Activated CD4-positive, alpha-beta T cell treated with anti-CD3 and anti-CD28 coated beads for 48 hours (primary cell): ENCODE results near the gene DCTN4.
"Not testable (repeated sequence)": the region's sequence is repeated elsewhere in the genome, so short reads cannot be mapped to it uniquely, and the experiment has no call there.

Source experiments
- DNase-seq: peaks from one replicate; pipeline ENCODE4 v3.0.0-alpha.2; 2020

DCTN4 gene

GRCh38 chr5:150778088-150778516, 19.3 kb upstream of the DCTN4 start:
- DNase-seq = no peak

DNA sequence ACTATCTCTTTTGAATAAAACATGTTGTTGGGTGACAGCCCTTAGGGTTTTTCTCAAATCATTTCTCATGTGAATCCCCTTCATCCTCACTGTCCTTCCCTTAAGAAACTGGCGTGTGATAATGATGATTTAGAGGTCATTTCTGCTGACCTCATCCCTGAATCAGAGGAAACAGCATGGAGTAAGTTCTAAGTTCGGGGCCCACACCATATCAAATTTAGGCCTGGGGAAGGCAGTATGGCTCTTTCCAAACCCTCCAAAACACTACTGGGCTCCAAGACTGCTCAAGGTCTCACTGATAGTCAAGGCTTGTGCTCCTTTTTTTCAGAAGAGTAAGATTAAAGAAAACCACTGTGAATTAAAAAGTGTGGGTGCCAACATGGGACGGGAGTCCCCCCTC, 18.9 kb upstream of the DCTN4 start:
- DNase-seq = no peak

- DNase-seq = no peak
Observed at GRCh38 chr5:150774145-150774544, 15.3 kb upstream of the DCTN4 start.

DNA sequence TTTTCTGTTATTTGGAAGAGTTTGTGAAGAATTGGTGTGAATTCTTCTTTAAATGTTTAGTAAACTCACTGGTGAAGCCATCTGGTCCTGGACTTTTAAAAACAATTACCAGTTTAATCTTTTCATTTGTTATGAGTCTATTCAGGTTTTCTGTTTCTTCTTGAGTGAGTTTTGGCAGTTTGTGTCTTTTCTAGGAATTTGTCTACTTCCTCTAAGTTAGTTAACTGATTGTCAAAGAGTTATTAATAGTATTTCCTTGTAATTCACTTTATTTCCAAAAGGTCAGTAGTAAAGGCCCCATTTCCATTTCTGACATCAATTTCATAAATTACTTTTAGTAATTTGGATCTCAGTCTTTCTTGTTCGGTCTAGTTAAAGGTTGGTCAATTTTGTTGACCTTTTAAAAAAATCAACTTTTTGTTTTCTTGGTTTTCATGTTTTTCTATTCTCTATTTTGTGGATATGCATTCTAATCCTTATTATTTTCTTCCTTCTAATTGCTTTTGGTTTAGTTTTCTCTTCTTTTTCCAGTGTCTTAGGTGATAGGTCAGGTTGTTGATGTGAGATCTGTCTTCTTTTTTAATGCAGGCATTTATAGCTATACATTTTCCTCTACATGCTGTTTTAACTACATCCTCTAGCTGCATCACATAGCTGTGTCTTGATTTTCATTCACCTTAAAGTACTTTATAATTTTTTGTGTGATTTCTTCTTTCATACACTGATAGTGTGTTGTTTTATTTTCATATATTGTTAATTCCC, 12.4 kb upstream of the DCTN4 start:
- DNase-seq = no peak

DNA sequence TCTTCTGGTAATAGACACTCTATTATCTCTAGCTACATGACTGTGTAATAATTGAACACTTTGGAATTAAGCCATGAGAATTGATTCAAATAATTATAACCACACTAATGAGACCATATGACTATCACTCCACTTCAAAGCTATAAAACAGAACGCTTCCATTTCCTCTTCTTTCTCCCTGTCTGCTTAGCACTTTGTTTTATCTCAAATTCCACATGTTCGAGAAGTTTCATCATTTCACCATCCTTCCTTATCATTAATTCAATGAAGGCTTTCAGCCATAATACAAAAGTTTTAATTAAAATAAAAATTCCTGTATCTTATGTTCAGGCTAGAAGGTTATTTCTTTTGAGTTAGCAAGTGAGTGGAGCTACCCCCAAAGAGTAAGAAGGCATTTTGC, 7.4 kb upstream of the DCTN4 start:
- DNase-seq = no peak

GRCh38 chr5:150765799-150766169, 7.0 kb upstream of the DCTN4 start:
- DNase-seq = no peak

- no peak for DNase-seq
Observed at GRCh38 chr5:150765011-150765798, 6.4 kb upstream of the DCTN4 start.

- no peak for DNase-seq
Observed at GRCh38 chr5:150764530-150764929, 5.7 kb upstream of the DCTN4 start.

DNA sequence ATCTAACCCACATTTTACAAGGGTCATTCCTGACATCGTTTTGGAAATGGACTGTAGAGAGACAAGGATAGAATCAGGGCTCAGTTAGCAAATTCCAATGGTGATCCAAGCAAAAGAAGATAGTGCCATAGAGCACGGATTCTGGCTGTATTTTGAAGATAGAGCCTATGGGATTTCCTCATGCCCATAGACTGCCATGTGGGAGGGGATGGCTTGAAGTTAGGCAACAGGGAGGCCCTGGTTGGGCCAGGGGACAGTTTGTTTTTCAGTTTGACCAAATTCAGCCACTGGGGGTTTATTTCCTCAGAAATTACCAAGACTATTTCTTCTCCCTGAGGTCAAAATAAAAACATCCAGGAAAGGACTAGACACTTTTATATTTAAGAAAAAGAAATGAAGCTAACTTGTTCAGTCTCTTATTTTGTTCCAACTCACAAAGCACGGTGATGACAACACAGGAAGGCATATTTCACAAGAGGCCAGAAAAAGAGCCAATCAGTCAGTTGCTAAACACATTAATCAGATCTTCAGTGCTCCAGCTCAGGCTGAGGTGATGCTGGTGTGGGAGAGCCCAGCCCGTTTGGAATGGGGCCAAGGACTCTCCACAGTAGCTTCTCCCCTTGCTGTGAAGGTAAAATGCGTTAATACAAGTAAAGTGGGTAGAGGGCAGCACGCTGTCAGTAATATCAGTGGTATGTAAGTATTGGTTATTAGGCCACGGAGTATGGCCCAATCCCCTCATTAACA, 4.4 kb upstream of the DCTN4 start:
- DNase-seq = no peak

- no peak for DNase-seq
Observed at GRCh38 chr5:150762211-150762610, 3.4 kb upstream of the DCTN4 start.

GRCh38 chr5:150759334-150759583, 442 bp upstream of the DCTN4 start:
- no peak for DNase-seq

DNA sequence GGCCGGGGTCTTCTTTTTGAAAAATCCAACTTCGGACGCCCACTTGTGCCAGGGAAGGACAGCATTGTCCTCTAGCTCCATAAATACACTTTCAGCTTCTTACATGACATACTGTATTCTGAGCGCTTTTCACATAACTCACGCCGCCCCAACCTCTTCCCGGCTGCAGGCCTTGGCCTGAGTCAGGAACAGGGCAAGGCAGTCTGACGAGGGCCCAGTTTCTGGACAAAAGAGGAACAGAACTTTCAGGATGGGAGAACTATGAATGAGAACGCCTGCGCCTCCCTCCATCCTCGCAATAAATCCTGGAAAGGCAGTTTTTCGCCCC, 650 bp downstream of the DCTN4 start:
- no peak for DNase-seq

GRCh38 chr5:150757087-150757649, 1.6 kb downstream of the DCTN4 start:
- DNase-seq = no peak

- no peak for DNase-seq
Observed at GRCh38 chr5:150753863-150754262, 5.0 kb downstream of the DCTN4 start.

DNA sequence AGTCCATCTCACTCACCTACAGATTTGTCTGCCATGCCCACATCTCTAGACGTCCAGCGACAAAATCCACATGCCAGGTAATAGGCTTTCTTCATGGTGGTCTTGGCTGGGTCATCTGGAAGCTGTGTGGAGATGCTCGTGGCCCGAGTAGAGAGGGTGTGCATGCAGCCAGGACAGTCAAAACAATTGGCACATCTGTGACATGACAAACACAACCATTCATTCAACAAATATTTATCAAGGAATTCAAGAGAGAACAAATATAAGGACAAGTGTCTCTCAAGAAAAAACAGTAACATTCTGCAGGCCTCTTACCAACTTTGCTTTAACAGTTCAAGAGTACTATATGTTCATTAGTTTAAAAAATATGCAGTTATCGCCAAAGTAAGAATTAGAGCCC, 5.4 kb downstream of the DCTN4 start:
- no peak for DNase-seq

GRCh38 chr5:150751096-150751891, 7.5 kb downstream of the DCTN4 start:
- no peak for DNase-seq

GRCh38 chr5:150750469-150750868, 8.3 kb downstream of the DCTN4 start:
- DNase-seq = no peak

GRCh38 chr5:150743142-150743488, 15.7 kb downstream of the DCTN4 start:
- not testable (repeated sequence) for DNase-seq

- not testable (repeated sequence) for DNase-seq
Observed at GRCh38 chr5:150742455-150743141, 16.2 kb downstream of the DCTN4 start.

- DNase-seq = no peak
Observed at GRCh38 chr5:150740992-150741391, 17.8 kb downstream of the DCTN4 start.

- no peak for DNase-seq
Observed at GRCh38 chr5:150738862-150739261, 20.0 kb downstream of the DCTN4 start.
